GM21367 (cell line): ENCODE data around the gene KRTAP12-1.

ENCODE experiments used
- ATAC-seq: cut with Tn5 transposase; IDR thresholded peaks from one replicate; pipeline ENCODE4 v1.9.1; 2021; ENCODE audit not compliant: unreplicated experiment

Gene KRTAP12-1, protein sequence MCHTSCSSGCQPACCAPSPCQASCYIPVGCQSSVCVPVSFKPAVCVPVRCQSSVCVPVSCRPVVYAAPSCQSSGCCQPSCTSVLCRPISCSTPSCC

DNA sequence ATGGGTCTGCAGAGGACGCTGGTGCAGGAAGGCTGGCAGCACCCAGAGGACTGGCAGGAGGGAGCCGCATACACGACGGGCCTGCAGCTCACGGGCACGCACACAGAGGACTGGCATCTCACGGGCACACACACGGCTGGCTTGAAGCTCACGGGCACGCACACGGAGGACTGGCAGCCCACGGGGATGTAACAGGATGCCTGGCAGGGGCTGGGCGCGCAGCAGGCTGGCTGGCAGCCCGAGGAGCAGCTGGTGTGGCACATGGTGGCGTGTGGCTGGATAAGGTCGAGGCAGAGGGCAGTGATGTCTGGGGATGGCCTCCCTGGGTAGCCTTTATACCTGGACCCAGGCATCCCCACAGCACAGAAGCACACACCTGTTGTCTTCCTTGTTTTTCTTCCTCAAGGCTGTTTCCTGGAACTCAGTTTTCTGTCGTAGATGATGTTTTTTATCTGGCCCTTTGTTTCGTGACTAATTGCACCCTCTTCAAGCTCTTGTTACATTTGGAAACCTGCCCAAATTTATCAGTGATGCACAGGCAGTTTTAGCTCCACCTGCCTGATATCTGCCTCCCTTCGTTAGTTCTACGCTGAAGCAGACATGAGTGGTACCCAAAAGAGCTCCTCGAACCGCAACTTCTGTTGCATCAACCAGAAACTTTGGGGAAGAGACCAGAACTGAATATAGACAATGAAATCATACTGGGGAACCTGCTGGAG is at the start of gene KRTAP12-1:
Gene KRTAP12-1, minus strand, starts transcription at position 303 of the 719 bp plus-strand sequence. Its CDS starts 40 bp downstream, at position 263.
- ATAC-seq: no peak

GRCh38 chr21:44730951-44731579 is 49.1 kb upstream of the KRTAP12-1 start:
- ATAC-seq: no peak

- no peak for ATAC-seq
These were observed 48.0 kb upstream of the KRTAP12-1 start for GRCh38 chr21:44730028-44730395.

- ATAC-seq: no peak
These were observed 47.5 kb upstream of the KRTAP12-1 start for GRCh38 chr21:44729336-44730027.

GRCh38 chr21:44728716-44729115 is 46.8 kb upstream of the KRTAP12-1 start:
- no peak for ATAC-seq

DNA sequence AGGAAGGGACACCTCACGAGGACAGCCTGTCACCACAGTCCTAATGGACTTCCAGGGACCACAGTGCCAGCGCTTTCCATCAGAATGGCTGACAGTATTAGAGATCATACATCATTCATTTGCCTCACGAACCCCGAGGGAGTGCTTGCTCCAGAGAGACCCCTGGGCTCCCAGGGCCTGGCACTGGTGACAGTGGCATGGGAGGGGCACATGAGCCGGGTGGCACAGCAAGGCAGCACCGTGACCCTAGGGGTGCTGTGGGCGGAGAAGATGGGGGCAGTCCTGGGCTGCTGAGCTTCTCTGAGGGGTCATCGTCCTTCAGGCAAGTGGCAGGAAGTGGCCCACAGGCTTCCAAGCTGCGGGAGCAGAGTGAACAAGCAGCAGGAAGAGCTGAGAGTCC is 45.8 kb upstream of the KRTAP12-1 start:
- ATAC-seq: no peak

DNA sequence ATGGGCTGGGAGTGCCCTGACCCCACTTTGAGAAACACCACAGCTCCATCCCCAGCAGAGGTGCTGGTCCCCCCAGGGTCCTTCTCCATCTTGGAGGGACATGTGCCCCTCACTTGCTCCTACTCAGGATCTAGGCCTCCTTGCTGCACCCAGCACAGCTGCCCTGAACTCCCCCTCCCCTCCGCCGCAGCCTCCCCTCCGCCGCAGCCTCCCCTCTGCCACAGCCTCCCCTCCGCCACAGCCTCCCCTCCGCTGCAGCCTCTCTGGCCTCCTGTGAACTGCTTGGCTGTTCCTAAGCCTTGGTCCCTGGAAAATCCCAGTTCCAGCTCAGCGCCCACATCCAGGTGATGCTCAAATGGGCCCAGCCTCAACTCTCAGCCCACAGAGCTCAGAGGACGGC is 45.4 kb upstream of the KRTAP12-1 start:
- ATAC-seq: no peak

DNA sequence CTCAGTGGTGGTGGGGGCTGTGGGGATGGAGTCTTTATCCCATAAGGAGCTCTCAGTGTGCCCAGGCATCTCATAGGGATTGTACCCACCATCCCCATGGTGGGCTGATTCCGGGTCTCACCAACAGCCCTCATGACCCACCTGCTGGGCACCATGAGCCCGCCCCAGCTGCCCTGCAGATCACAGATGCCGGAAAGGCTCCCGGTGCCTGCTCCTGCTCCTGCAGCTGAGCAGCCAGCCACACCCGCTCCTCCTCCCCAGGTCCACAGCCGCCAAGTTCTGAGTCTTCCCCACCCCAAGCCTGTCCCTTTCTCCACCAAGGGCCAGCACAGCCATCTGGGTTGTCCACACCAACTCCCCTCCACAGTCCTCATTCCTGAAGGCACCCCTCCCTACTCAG is 44.9 kb upstream of the KRTAP12-1 start:
- no peak for ATAC-seq

DNA sequence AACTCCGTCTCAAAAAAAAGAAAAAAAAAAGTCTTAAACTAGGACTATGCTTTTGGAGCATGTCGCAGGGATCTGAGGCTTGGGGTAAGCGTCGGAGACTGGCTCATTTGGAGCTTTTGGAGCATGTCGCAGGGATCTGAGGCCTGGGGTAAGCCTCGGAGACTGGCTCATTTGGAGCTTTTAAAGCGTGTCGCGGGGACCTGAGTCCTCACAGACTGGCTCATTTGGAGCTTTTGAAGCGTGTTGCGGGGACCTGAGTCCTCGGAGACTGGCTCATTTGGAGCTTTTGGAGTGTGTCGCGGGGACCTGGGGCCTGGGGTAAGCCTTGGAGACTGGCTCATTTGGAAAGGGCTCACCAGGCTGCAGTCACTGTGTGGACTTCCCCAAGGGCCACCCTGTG is 43.0 kb upstream of the KRTAP12-1 start:
- no peak for ATAC-seq

GRCh38 chr21:44724196-44724595 is 42.2 kb upstream of the KRTAP12-1 start:
- no peak for ATAC-seq

GRCh38 chr21:44723177-44724131 is 41.5 kb upstream of the KRTAP12-1 start:
- ATAC-seq: no peak

DNA sequence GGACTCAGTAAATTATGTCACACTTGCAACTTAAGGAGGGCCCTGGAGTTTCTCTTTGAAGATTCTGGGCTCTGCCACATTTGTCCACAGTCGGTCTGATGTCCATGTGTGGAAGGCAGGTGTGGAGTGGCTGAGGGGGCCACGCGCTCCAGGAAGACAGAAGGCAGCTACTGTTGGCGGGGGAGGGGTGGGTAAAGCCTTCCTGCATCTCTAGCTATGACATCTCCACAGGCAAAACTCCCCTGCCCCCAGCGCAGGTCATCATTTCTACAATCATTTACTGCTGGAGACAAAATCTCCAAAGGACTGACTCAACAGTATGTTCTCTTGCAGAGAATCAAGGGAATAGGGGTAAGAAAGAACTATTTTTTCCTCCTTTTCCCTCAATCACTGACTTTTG is 40.8 kb upstream of the KRTAP12-1 start:
- ATAC-seq: no peak

DNA sequence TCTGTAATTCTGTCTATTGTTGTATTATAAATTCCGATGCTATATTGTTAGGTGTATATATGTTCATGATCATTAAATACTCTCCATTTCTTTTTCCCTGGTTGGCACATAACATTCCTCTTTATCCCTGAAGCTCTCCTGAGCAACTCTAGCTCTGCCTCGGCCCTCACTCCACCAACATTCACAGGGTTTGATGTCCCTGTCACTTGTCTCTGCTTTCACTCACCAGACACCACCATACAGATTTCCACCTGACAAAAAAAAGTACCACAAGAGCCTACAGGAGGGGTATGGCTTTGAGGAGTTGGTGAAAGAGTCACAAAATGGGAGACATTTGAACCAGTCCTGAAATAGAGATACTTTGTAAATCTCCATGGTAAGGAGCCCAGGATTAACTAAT is 38.2 kb upstream of the KRTAP12-1 start:
- ATAC-seq: no peak

DNA sequence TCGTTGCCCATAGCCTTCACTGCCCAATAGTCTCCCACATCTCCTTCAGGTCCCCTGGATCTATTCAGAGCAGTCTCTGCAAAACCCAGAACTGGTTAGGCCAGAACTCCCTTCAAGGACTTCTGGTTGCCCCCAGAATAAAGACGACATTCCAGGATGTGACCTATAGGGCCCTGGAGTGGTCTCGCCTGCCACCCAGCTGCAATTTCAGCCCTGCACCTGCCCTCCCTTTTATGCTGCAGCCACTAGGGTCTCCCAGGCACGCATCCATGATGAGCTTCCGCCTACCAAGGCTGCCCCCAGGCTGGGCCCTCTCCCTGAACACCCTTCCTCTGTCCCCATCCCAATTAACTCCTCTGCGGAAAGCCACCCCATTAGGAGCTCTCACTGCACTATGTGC is 36.6 kb upstream of the KRTAP12-1 start:
- no peak for ATAC-seq

- ATAC-seq: no peak
These were observed 36.1 kb upstream of the KRTAP12-1 start for GRCh38 chr21:44718093-44718492.

DNA sequence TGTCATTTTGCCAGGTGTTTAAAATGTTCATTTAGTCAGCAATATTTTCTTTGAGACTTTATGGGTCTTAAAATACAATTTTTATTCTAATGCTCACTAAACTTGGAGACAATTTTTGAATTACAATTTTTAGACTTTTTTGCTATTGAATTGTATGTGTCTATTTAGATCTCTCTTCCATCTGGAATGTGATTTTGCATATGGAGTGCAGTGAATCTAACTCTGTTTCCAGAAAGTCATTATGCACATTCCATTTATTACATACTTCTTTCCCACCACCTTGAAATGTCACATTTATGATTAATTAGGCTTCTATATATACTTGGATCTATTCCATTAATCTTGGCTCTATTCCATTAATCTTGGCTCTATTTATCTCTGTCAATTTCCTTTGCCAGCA is 35.0 kb upstream of the KRTAP12-1 start:
- ATAC-seq: no peak

- no peak for ATAC-seq
These were observed 32.9 kb upstream of the KRTAP12-1 start for GRCh38 chr21:44714905-44715304.

GRCh38 chr21:44713846-44714245 is 31.9 kb upstream of the KRTAP12-1 start:
- ATAC-seq: no peak

- no peak for ATAC-seq
These were observed 31.2 kb upstream of the KRTAP12-1 start for GRCh38 chr21:44713130-44713529.

DNA sequence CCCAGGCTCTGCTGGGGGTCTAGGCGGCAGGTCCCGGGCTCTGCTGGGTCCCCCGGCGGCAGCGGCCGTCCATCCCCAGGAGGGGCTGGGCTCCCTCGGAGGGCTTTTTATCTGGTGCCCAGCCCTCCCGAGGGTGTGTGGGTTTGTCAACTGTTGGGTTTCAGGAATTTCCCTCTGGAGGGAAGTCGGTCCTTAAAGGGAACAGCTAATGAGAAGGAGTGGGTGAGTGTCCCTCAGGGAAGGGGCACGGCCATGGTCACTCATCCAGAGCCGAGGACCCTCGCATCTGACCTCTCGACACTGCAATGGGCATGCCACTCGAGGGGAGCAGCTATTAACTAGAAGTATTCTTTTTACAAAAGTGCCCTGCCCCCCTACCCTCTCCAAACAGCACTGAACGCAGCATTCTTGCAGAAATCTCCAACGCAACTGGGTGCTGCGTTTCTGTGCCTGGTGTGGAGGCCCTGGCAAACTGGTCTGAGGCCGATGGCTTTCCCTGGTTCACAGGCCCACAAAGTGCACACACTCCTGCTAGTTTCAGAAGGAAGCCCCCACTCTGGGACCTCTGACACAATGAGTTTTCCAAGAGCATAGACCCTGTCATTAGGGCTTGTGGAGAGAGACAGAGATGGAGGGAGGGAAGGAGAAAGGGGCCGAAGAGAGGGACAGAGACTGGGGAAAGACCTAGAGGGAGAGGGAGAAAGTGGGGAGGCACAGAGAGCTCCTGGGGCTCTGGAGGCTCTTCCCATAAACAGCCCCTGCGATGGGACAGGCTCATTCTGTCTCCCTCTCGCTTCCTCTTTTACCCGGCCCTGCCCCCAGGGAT is 30.5 kb upstream of the KRTAP12-1 start:
- ATAC-seq: no peak
